SK-MEL-5 (cell line): ENCODE data around the gene ELK3. TPM values are rescaled to one million over a fixed set of nuclear protein-coding genes. Genes with fewer than 3 reads are reported as not detected.
"Not testable (repeated sequence)": the region's sequence is repeated elsewhere in the genome, so short reads cannot be mapped to it uniquely, and the experiment has no call there.

ENCODE experiments used
- DNase-seq: peaks from one replicate; pipeline ENCODE4 v3.0.0-alpha.2; 2016; ENCODE audit warnings: low read depth, low spot score
- in situ Hi-C: cut with HindIII; loops from 2 replicates; pipeline ENCODE4 v1.10.0; 2016; ENCODE audit warnings: low sequenced_read_pairs, high pct_unique_total_duplicates, low pct_unique_long_range_greater_than_20kb
- small RNA-seq, 2 experiments: library from RNA; depleted of rRNA; stranded (forward); fragments of <200 nt; gene quantifications; one replicate each; pipeline ENCODE3, GENCODE V24; 2014
- total RNA-seq: library from RNA; depleted of rRNA; stranded (reverse); fragments of >200 nt; shearing (Covaris generic); gene quantifications from 2 replicates; pipeline ENCODE4 v1.2.3, GENCODE V29; 2014; rRNA removed

The ELK3 gene
- total RNA-seq, 1 experiment from 2014 or later, result 19.2 TPM

DNA sequence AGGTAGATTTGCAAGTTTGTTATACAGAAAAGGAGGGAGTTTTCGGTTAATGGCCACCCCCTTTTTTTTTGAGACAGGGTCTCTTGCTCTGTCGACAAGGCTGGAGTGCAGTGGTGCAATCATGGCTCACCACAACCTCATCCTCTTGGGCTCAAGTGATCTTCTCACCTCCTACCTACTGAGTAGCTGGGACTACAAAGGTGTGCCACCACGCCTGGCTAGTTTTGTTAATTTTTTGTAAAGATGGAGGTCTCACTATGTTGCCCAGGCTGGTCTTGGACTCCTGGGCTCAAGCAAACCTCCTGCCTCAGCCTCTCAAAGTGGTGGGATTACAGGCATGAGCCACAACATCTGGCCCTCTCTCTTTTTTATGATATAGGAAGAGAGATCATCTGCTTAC is 111.5 kb downstream of the ELK3 start:
- DNase-seq, result no peak
- in situ Hi-C loops, result no loop called here

DNA sequence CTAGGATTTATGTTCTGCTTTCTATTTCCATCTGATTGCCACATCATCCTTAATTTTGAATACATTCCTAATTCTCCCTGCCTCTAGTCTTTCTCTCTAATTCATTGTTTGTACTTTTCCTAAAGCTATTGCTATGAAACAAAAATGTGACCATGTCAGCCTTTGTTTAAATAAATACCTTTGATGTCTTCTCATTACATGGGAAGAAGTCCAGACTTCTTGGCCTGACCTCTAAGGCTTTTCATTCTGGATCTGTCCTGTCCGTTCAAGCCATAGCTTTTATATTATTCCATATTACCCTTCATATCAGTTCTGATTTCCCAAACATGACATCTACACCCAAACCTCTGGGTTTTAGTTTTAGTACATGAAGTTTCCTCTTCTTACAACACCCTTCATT is 114.7 kb downstream of the ELK3 start:
- no peak for DNase-seq
- in situ Hi-C loops, result no loop called here

DNA sequence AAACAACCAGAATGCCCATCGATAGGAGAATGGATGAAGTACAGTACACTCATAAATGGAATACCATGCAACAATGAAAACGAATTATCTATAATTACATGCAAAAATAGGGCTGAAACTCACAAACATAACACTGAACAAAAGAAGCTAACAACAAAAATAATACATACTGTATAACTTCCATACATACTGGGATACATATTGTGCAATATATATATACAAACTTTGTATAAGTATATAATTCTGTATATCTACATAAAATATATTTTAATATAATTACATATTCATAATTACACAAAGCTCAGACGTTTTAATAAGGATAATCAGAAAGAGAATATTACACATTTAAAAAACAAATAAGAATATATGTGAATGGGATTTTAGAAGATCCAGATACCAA is 115.9 kb downstream of the ELK3 start:
- in situ Hi-C loops, result no loop called here
- no peak for DNase-seq

DNA sequence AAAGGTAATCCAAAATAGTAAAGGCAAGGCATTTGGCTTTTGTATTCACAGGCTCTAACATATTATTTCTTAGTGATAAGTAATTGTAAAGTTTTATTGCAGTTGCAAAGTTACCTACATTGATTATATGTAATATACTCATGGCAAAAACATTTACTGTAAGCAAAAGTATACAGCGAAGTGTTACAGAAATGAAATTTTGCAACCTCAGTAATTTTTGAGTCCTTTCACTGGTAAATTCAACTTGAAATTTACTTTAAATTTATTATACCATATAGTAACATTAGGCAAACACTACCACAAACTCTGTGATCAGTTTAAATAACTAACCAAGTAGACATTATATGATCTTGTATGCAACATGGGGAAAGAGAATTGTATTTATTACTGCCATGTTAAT is 117.0 kb downstream of the ELK3 start:
- in situ Hi-C loops, result no loop called here
- DNase-seq, result no peak

DNA sequence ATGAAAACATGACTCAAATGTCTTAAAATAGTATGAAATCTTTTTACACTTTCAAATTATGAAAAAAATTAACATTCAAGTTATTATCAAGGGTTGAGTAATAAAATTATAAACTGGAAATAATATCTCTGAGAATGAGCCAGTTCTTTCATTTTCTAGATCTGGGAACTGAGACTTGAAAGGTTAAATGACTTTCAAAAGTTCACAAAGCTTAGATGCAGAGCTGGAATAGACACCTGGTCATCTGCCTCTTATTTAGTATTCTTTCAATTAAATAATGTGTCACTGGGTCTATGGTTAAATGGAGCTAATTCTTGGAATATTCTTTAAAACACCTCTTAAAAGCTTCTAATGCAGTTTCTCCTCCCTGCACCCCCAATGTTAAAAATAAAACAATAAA is 119.4 kb downstream of the ELK3 start:
- DNase-seq, result no peak
- in situ Hi-C loops, result no loop called here

DNA sequence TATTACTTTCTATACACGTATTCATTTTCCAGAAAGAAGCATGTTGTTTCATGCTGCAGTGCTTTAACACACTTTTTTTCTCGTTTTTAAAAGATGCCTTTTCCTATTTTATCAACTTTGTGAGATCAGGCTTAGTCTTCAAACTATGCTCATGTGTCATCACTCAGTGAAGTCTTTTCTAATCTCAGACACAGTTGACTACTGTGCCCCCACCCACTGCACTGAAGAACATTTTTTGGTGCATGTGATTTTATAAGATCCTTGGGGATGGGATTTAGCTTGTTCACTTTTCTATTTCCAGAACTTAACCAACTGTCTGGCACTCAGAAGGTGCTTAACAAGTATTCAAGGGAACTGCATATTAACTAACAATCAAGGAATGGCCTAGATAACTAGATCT is 120.5 kb downstream of the ELK3 start:
- no peak for DNase-seq
- in situ Hi-C loops, result no loop called here

DNA sequence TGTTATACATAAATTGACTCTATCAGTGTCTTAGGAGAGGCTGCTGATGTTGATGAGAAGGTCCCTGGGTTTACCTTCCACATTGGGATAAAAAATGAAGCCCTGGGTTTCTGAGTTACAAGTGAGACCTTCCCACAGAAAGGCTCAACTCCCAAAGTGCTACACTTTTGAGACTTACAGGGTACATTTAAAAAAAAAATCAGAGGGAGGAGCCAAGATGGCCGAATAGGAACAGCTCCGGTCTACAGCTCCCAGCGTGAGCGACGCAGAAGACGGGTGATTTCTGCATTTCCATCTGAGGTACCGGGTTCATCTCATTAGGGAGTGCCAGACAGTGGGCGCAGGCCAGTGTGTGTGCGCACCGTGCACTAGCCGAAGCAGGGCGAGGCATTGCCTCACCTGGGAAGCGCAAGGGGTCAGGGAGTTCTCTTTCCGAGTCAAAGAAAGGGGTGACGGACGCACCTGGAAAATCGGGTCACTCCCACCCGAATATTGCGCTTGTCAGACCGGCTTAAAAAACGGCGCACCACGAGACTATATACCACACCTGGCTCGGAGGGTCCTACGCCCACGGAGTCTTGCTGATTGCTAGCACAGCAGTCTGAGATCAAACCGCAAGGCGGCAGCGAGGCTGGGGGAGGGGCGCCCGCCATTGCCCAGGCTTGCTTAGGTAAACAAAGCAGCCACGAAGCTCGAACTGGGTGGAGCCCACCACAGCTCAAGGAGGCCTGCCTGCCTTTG is 121.7 kb downstream of the ELK3 start:
- in situ Hi-C loops, DNase-seq: not testable (repeated sequence)

DNA sequence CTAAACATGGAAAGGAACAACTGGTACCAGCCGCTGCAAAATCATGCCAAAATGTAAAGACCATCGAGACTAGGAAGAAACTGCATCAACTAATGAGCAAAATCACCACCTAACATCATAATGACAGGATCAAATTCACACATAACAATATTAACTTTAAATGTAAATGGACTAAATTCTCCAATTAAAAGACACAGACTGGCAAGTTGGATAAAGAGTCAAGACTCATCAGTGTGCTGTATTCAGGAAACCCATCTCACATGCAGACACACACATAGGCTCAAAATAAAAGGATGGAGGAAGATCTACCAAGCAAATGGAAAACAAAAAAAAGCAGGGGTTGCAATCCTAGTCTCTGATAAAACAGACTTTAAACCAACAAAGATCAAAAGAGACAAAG is 123.6 kb downstream of the ELK3 start:
- DNase-seq, in situ Hi-C loops: not testable (repeated sequence)

Small RNA genes lying within 50 kb of the gene (small RNA-seq; reads per million reads assigned to genes)
- gene RNU4-24P, result 0 reads per million in 2 experiments

Other genes with a start within 250 kb of the ELK3 start
- gene HAL, start 198.0 kb upstream of the ELK3 start, total RNA-seq, result not detected in 2 replicates
- 85.2 and 88.4 TPM in 2 replicates for gene LTA4H, start 158.8 kb upstream of the ELK3 start, total RNA-seq
- gene CDK17, start 206.1 kb downstream of the ELK3 start, total RNA-seq, result 47.0 and 47.4 TPM in 2 replicates